NCI-H460 (cell line): Measurements from ENCODE around the gene POMGNT1. TPM values are rescaled to one million over a fixed set of nuclear protein-coding genes. Genes with fewer than 3 reads are reported as not detected.

ENCODE experiments used
- DNase-seq: peaks from one replicate; pipeline ENCODE4 v3.0.0-alpha.2; 2016; ENCODE audit warnings: low read depth; ENCODE audit errors: extremely low read depth
- small RNA-seq, 2 experiments: library from RNA; depleted of rRNA; stranded (forward); fragments of <200 nt; gene quantifications; one replicate each; pipeline ENCODE3, GENCODE V24; 2014
- total RNA-seq: library from RNA; depleted of rRNA; stranded (reverse); fragments of >200 nt; shearing (Covaris generic); gene quantifications from 2 replicates; pipeline ENCODE4 v1.2.3, GENCODE V29; 2014; rRNA removed

POMGNT1 gene
- total RNA-seq, 1 experiment from 2014 or later, result 43.7 TPM

DNA sequence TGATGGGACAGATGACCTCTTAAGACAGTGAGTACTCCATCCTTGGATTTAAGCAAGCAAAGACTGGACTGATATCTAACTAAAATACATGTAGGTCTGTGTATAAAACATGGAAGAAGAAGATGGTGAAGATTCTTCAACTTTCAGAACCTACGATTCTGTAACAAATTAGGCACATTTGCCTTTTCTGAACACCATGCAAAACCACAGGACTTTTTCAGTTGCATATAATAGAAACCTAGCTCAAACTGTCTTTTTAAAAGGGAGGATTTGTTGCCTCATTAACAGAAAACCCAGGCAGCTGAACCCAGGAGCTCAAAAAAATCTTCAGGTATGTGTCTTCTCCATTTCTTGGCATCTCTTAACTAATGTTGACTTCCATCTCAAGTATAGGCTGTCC, 38.0 kb downstream of the POMGNT1 start:
- no peak for DNase-seq

DNA sequence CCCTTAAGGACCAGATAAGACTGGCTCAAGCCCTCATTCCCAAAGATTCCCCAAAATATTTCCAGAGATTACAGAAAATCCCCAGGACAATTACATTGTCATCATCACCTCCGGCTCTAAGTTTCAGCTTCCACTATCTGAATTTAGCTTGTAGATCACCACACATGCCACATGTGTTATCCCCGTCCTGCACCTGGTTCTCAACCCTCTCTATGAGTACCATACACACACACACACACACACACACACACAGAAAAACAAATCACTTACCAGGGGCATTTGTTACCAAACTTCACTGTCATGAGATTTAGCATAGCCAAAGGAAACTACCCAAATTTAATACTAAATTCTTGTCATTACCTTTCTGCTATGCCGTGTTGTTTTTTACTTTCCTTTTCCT, 38.7 kb downstream of the POMGNT1 start:
- DNase-seq, result no peak

DNA sequence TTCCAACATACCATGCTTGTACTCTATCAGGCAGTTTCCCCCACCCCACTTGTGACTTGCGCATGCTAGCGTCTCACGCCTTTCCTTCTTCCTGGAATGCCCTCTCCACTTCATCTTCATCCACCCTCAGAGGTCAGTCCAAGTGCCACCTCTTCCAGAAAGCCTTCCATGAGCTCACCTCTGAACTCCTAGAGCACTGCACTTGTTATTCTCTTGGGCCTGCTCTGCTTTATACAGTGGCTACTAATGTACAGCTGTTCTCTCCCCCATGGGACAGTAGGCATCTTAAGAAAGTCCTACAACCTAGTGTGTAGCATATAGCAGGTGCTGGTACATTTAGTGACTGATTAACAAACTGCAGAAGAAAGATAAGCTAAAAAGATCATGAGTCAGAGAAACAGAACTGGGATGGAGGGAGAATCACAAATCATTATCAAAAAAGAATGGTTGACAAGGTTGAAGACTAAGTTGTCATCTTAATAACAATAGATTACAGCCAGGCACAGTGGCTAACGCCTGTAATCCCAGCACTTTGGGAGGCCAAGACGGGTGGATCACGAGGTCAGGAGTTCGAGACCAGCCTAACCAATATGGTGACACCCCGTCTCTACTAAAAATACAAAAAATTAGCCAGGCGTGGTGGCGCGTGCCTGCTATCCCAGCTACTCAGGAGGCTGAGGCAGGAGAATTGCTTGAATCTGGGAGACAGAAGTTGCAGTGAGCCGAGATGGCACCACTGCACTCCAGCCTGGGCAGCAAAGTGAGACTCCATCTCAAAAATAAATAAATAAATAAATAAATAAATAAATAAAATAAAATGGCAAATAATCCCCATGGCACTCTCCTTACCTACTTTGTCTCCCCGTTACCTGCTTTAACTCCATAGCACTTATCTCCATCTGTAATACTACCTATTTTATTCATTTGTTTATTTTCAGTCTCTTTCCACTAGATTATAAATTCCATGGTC, 39.6 kb downstream of the POMGNT1 start:
- no peak for DNase-seq

DNA sequence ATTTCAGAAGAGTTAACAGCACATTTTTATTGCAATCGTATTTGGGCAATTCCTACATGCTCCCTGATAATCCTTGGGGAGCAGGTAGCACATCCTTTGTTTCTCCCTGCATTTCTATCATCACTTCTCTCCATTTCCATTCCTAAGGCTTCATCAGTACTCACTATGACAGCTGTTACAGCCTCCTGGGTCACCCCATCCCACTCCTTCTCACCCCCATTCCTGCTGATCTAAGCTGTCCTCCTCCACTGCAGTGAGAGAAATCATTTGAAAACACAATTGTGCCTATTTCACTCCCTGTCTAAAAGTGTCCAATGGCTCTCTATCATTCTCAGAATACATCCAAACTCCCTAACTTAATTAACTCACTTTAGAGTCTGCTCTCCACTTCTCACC, 40.3 kb downstream of the POMGNT1 start:
- DNase-seq, result no peak

DNA sequence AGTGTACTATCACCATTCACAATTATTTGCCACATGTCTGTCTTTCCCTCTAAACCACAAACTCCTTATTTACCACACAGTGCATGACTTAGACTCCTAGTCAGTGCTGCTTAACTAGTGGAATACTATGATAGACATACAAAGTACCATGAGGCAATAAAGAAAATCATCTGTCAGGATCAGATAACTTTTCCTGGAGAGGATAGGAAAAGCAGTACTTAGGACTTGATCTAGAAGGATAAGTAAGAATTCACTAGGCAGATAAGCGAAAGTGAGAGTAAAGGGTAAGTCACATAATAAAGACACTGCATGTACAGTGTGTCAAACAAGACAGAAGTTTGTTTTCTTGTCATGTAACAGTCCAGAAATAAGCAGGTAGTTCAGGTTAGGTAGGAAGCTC, 44.5 kb downstream of the POMGNT1 start:
- DNase-seq, result no peak

DNA sequence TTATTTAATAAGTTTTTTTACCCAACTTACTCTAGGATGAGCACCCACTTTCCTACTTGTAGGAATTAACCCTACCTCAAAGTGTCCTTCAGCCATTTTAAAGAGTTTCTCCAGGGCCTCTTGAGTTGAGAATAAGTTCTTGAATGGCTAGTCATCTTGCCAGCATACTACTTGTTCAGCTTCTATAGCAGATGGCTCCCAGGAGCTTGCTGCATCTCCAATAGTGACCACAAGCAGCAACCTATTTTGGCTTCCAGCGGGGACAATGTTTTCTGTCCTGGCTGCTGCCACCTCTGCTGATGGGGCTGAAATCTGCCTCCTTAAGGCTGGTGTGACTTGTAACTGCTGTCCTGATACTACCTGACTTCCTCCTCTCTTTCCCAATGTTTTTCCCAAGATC, 45.0 kb downstream of the POMGNT1 start:
- no peak for DNase-seq

DNA sequence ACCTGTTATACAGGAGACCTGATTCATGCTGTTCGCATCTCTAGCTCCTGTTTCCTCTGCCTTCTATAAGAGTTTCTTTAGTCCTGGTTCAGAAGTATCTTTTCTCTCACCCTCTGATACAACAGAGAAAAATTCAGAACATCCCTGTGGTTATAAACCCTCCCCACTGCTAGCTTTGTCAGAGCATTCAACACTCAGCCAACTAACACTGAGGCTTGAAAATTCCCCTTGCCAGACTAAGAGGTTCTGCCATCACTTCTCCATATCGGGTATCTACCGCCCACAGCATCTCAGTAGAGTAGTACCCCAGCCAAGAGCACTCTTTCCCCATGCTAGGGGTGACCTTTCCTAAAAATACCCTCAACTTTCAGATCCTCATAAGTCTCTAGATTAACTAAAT, 46.2 kb downstream of the POMGNT1 start:
- DNase-seq, result no peak

DNA sequence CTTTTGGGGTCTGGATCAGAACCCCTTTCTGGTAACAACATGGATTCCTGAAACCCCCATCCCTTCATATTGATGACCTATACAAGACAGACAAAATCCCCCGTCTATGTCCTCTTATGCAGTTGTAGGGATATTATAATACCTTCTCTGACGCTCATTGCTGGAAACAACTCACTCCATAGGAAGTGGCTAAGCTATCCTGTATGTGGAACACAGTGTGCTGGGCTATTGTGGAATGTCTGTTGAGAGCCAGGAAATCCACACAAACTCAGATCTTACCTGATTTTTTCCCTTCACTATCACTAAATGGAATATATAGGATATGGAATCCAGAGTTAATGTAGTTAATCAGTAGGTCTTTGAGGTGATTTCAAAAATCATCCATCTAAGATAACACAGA, 48.1 kb downstream of the POMGNT1 start:
- no peak for DNase-seq

DNA sequence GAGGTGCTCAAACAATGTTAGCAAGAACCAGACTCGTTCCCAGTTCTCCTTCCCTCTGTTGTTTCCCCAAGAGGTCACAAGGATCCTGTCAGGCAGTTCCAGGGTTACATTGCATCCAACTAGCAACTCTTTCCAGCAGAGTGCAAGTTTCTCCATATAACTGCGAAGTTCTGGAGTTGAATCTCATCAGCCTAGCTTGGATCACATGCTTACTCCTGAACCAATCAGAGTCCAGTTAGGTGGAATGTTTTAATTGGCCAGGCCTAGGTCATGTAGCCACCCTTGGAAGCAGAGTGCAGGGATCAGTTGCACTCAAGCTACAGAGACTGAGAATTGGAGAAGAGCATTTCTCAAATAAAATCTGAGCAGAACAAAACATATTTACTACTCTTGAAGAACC, 49.9 kb downstream of the POMGNT1 start:
- no peak for DNase-seq

Small RNA genes within 50 kb of the gene (small RNA-seq; reads per million reads assigned to genes)
- 0 reads per million in 2 experiments for gene AL672043.1

Other genes with a start within 250 kb of the POMGNT1 start
- 1.8 and 2.9 TPM in 2 replicates for gene PIK3R3, start 65.8 kb downstream of the POMGNT1 start, total RNA-seq
- gene TSPAN1, start 23.3 kb downstream of the POMGNT1 start, total RNA-seq, result 0.07 and 1.0 TPM in 2 replicates
- not detected in 2 replicates for gene P3R3URF, start 21.9 kb downstream of the POMGNT1 start, total RNA-seq
- gene LURAP1, start 4.9 kb upstream of the POMGNT1 start, total RNA-seq, result not detected in 2 replicates
- gene RAD54L, start 49.3 kb upstream of the POMGNT1 start, total RNA-seq, result 5.3 and 6.6 TPM in 2 replicates
- 46.7 and 50.4 TPM in 2 replicates for gene LRRC41, start 105.2 kb upstream of the POMGNT1 start, total RNA-seq
- 655 and 672 TPM in 2 replicates for gene UQCRH, start 105.3 kb upstream of the POMGNT1 start, total RNA-seq
- 24.7 and 25.8 TPM in 2 replicates for gene NSUN4, start 142.4 kb upstream of the POMGNT1 start, total RNA-seq
- 0.17 and 0.54 TPM in 2 replicates for gene FAAH, start 195.9 kb upstream of the POMGNT1 start, total RNA-seq